Endothelial cell (in vitro differentiated cells): Measurements from ENCODE around the gene LRRC72. TPM values are rescaled to one million over a fixed set of nuclear protein-coding genes. Genes with fewer than 3 reads are reported as not detected.

Source experiments
- DNase-seq: peaks from one replicate; pipeline ENCODE4 v3.0.0; 2021; ENCODE audit warnings: low spot score
- H3K27ac Mint-ChIP-seq: one replicate; pipeline ENCODE4 v1.8.0; 2021; ENCODE audit warnings: mixed read lengths, inconsistent platforms; ENCODE audit not compliant: unreplicated experiment
- H3K27me3 Mint-ChIP-seq: one replicate; pipeline ENCODE4 v1.8.0; 2021; ENCODE audit warnings: mild to moderate bottlenecking, moderate library complexity, mixed read lengths, inconsistent platforms; ENCODE audit not compliant: unreplicated experiment
- H3K36me3 Mint-ChIP-seq: one replicate; pipeline ENCODE4 v1.8.0; 2021; ENCODE audit warnings: mild to moderate bottlenecking, low read depth, mixed read lengths, inconsistent platforms; ENCODE audit not compliant: unreplicated experiment
- H3K4me1 Mint-ChIP-seq: one replicate; pipeline ENCODE4 v1.8.0; 2021; ENCODE audit warnings: mild to moderate bottlenecking, mixed read lengths, inconsistent platforms; ENCODE audit not compliant: unreplicated experiment
- H3K4me3 Mint-ChIP-seq: one replicate; pipeline ENCODE4 v1.8.0; 2021; ENCODE audit warnings: mild to moderate bottlenecking, mixed read lengths, inconsistent platforms; ENCODE audit not compliant: unreplicated experiment
- H3K9me3 Mint-ChIP-seq: one replicate; pipeline ENCODE4 v1.8.0; 2021; ENCODE audit warnings: mixed read lengths, inconsistent platforms; ENCODE audit not compliant: unreplicated experiment
- CTCF ChIP-seq: fragments of 200-600 bp; sonication (generic); IDR thresholded peaks from one replicate; pipeline ENCODE4 v1.5.0; 2021; ENCODE audit warnings: antibody characterized with exemption; ENCODE audit not compliant: unreplicated experiment
- total RNA-seq: library from RNA; stranded (reverse); fragmentation: NEBNext Ultra II Directional; extraction: Animal tissue kit (Norgen Biotek cat#: 25700); gene quantifications from one replicate; pipeline ENCODE4 v1.2.1, GENCODE V29; 2021; ENCODE audit not compliant: unreplicated experiment

Gene LRRC72
- total RNA-seq, 1 donor from 2014 or later, result not detected

DNA sequence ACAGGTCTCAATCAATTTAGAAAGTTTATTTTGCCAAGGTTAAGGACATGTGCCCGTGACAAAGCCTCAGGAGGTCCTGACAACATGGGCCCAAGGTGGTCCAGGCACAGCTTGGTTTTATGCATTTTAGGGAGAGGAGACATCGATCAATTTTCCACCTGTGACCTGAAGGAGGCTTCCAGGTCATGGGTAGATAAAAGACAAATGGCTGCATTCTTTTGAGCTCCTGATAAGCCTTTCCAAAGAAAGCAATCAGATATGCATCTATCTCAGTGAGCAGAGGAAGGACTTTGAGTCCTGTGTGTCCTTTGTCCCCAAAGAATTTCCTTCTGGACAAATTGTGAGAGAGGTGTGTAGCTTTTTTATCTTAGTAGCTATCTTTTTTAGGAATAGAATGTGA is 15.8 kb downstream of the LRRC72 start:
- Mint-ChIP-seq H3K9me3 (no peaks in the 10 kb centered on the region), H3K27me3 (peaks cover 5% of the 10 kb centered on the region), H3K36me3 (no peaks in the 10 kb centered on the region), H3K4me3 (no peak overlapping the region), H3K27ac (no peak overlapping the region), H3K4me1 (no peaks in the 10 kb centered on the region)
- TF ChIP-seq CTCF, result no peak
- DNase-seq, result no peak

GRCh38 chr7:16543456-16543855 is 16.8 kb downstream of the LRRC72 start:
- DNase-seq, result no peak
- H3K4me1 Mint-ChIP-seq, result no peaks in the 10 kb centered on the region
- no peaks in the 10 kb centered on the region for H3K36me3 Mint-ChIP-seq
- H3K9me3 Mint-ChIP-seq, result no peaks in the 10 kb centered on the region
- TF ChIP-seq CTCF, result no peak
- no peak overlapping the region for H3K27ac Mint-ChIP-seq
- no peak overlapping the region for H3K4me3 Mint-ChIP-seq
- H3K27me3 Mint-ChIP-seq, result peaks cover 6% of the 10 kb centered on the region

DNA sequence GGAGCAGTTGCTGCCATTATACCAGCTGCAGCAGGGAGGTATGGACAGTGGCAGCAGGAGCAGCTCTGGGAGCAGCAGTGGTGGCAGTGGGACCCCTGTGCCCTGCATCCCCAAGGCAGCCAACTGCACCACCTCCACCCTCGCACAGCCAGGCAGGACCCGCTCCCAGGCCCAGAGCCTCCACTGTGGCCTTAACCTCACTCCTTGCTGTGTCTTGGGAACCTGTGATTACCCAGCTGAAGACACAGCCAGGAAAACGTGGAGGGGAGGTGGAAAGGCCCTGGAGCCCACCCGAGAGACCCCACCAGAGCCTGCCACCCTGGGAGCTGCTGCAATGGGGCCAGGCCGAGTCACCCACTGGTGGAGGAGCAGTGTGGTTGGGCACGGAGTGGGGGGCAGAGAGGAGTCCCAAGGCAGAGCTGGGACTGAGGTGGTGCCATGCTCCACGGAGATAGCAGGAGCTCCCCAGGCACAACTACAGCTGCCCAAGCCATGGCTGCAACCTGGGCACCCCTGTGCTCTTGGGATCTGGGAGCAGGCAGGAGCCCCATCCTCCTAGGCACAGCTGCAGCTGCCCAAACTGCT is 20.4 kb downstream of the LRRC72 start:
- Mint-ChIP-seq H3K27me3 (peaks cover 6% of the 10 kb centered on the region), H3K4me3 (no peak overlapping the region), H3K4me1 (no peaks in the 10 kb centered on the region), H3K9me3 (no peaks in the 10 kb centered on the region), H3K27ac (no peak overlapping the region), H3K36me3 (no peaks in the 10 kb centered on the region)
- DNase-seq, result no peak
- no peak for TF ChIP-seq CTCF

GRCh38 chr7:16548428-16548827 is 21.8 kb downstream of the LRRC72 start:
- TF ChIP-seq CTCF, result no peak
- H3K9me3 Mint-ChIP-seq, result no peaks in the 10 kb centered on the region
- H3K4me3 Mint-ChIP-seq, result no peak overlapping the region
- DNase-seq, result no peak
- H3K4me1 Mint-ChIP-seq, result no peaks in the 10 kb centered on the region
- H3K36me3 Mint-ChIP-seq, result no peaks in the 10 kb centered on the region
- H3K27ac Mint-ChIP-seq, result no peak overlapping the region
- peaks cover 6% of the 10 kb centered on the region for H3K27me3 Mint-ChIP-seq

DNA sequence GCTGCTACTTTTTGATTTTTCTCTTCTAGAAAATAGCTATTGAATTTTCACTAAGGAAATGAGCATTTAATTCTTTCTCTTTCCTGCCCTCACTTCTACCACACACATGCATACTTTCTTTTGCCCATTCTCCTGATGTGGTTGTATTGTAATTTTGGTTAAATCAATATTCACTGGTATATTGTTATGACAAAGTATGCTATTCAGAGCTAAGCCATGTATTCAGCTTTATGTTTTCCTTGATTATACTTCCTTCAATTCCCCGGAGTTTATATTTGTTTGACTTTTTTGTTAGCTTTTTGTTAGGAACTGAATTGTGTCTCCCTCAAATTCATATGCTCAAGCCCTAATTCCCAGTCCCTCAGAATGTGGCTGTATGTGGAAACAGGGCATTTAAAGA is 24.0 kb downstream of the LRRC72 start:
- no peak for DNase-seq
- Mint-ChIP-seq H3K27ac (no peak overlapping the region), H3K9me3 (no peaks in the 10 kb centered on the region), H3K36me3 (no peaks in the 10 kb centered on the region), H3K27me3 (peaks cover 6% of the 10 kb centered on the region), H3K4me1 (peaks cover 3% of the 10 kb centered on the region), H3K4me3 (no peak overlapping the region)
- TF ChIP-seq CTCF, result no peak
